ENCODE measurements around the gene ANXA8L1.
"Not testable (repeated sequence)": the region's sequence is repeated elsewhere in the genome, so short reads cannot be mapped to it uniquely, and the experiment has no call there.

DNA sequence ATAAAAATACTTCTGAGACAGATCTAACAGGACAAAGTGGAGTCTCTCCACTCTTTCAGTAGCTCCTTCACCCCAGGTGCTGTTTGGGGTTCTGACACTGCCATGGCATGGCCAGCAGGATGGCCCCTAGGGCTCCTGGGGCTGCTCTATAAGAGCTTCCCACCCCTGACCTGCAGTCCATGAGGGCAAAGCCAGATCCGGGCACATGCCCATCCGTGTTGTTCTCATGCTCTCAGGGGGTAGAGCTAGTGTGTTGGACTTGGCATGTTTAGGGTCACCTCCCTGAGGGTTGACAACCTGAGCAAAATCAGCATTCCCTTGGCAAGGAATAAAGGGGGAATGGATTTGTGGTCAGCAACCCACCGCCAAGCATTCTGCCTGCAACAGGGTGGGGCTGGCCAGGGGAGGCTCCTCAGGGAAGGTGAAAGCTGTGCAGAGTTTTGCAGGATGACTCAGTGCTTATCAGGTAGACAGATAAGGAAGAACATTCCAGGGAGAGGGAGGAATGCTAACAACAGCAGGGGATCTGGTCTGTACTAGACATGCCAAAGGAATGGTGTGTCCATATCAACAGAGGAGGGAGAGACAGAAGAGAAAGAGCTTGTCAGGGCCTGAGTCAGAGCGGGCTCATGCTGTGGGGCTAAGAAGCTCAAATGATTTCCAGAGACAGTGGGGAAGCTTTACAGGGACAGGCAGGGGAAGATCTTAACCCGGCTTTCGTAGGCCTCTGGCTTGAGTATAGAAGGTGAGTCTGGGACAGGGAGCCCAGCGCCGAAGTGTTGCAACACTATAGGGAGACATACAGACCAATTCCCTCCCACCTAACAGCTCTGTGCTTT is 21.1 kb downstream of the ANXA8L1 start:
- not testable (repeated sequence) for TF ChIP-seq CTCF, POLR2A (IDR thresholded peaks at IDR 0.05)
